Activated CD8-positive, alpha-beta T cell treated with anti-CD3 and anti-CD28 coated beads for 36 hours (primary cell): ENCODE measurements around the gene ZNF808. TPM values are rescaled to one million over a fixed set of nuclear protein-coding genes. Genes with fewer than 3 reads are reported as not detected.
A peak's percentile ranks its signal among the peaks of the same experiment; 100 is the strongest.
"Not testable (repeated sequence)": the region's sequence is repeated elsewhere in the genome, so short reads cannot be mapped to it uniquely, and the experiment has no call there.

Experiments used
- ATAC-seq: fragments of 200-7000 bp; cut with Tn5 transposase; one replicate; pipeline ENCODE4 v1.10.0; 2021; ENCODE audit warnings: mild to moderate bottlenecking, moderate library complexity
- CTCF ChIA-PET: fragments of 350-600 bp; sonication (Branson Sonifier 250); formaldehyde crosslinking; loops from one replicate; lab custom pipeline; 2021; ENCODE audit warnings: antibody characterized with exemption; lab: Charles Lee
- POLR2A ChIA-PET: fragments of 350-600 bp; sonication (Branson Sonifier 250); formaldehyde crosslinking; loops from one replicate; lab custom pipeline; 2021; ENCODE audit warnings: antibody characterized with exemption; lab: Charles Lee
- DNase-seq: peaks from one replicate; pipeline ENCODE4 v3.0.0-alpha.2; 2020
- H3K27ac Mint-ChIP-seq: one replicate; pipeline ENCODE4 v1.8.0; 2021; ENCODE audit warnings: mild to moderate bottlenecking, mixed read lengths
- H3K27me3 Mint-ChIP-seq: one replicate; pipeline ENCODE4 v1.8.0; 2021; ENCODE audit warnings: mixed read lengths
- H3K36me3 Mint-ChIP-seq: one replicate; pipeline ENCODE4 v1.8.0; 2021; ENCODE audit warnings: low read depth, mixed read lengths
- H3K4me1 Mint-ChIP-seq: one replicate; pipeline ENCODE4 v1.8.0; 2021; ENCODE audit warnings: low read depth, mixed read lengths
- H3K4me3 Mint-ChIP-seq: one replicate; pipeline ENCODE4 v1.8.0; 2021; ENCODE audit warnings: mild to moderate bottlenecking, moderate library complexity, mixed read lengths
- H3K9me3 Mint-ChIP-seq: one replicate; pipeline ENCODE4 v1.8.0; 2021; ENCODE audit warnings: mixed read lengths
- intact Hi-C: fragments of 100-400 bp; cut with micrococcal nuclease; formaldehyde crosslinking; loops from one replicate; pipeline ENCODE4 v1.10.0; 2022
- total RNA-seq, 2 experiments: library from RNA; stranded (reverse); gene quantifications; one replicate each; pipeline ENCODE4 v1.2.3, GENCODE V29; 2021
- TF ChIP-seq, protein P1 (sequence below): fragments of 200-600 bp; IDR thresholded peaks from one replicate; pipeline ENCODE4 v1.8.0; 2022; ENCODE audit warnings: antibody characterized with exemption, mild to moderate bottlenecking

Gene ZNF808
- total RNA-seq, 2 experiments from 2014 or later, result 32.4 to 32.5 TPM

DNA sequence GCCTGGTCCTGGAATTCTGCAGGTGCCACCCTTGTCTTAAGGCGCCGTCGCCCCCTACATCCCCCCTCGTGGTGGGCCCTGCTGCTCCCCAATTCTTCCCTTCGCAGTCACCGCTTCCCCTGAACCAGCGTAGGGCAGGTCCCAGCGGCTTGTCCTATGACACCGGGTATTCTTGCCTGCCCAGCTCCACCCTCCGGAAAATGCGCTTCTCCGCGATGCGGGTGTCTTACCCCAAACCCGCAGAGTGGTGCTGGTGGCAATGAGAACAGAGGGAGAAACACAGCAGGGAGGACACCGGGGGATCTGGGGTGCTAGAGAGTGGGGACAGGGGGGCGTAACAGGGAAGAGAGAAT, 9.0 kb downstream of the ZNF808 start:
- peaks cover 30% of the 10 kb centered on the region for H3K4me1 Mint-ChIP-seq
- intact Hi-C loops, result no loop called here
- ATAC-seq (peak; percentile 48), DNase-seq (peak; percentile 68)
- no peaks in the 10 kb centered on the region for H3K27me3 Mint-ChIP-seq
- TF ChIP-seq, protein P1, sequence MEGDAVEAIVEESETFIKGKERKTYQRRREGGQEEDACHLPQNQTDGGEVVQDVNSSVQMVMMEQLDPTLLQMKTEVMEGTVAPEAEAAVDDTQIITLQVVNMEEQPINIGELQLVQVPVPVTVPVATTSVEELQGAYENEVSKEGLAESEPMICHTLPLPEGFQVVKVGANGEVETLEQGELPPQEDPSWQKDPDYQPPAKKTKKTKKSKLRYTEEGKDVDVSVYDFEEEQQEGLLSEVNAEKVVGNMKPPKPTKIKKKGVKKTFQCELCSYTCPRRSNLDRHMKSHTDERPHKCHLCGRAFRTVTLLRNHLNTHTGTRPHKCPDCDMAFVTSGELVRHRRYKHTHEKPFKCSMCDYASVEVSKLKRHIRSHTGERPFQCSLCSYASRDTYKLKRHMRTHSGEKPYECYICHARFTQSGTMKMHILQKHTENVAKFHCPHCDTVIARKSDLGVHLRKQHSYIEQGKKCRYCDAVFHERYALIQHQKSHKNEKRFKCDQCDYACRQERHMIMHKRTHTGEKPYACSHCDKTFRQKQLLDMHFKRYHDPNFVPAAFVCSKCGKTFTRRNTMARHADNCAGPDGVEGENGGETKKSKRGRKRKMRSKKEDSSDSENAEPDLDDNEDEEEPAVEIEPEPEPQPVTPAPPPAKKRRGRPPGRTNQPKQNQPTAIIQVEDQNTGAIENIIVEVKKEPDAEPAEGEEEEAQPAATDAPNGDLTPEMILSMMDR, result no peak
- H3K27ac Mint-ChIP-seq, result peak overlapping the region; percentile 94
- H3K4me3 Mint-ChIP-seq, result peak overlapping the region; percentile 86
- ChIA-PET POLR2A (interaction anchor here (0.6 to 0.8 kb wide), 2 partner anchors 16 to 34 kb away, joined by 3 read pairs; no protein-coding TSS in a partner anchor), CTCF (no interaction called here)
- peaks cover 56% of the 10 kb centered on the region for H3K36me3 Mint-ChIP-seq
- peaks cover 4% of the 10 kb centered on the region for H3K9me3 Mint-ChIP-seq

DNA sequence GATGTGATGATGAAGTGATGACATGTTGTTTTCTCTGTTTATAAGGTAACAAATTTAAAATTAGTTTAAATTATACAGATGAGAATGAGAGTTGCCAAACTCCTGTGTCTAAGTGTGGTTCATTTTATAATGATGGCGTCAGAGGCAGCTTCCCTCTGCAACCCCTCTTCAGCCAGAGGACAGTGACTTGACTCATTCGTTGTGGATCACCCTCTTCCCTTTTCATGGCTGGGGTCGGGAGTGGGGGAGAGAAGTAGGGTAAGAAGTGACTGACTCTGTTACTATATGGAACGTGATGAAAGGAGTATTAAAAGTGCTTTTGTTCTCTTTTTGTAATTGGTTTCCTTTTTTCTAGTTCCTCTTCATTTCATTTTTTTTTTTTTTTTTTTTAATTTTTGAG, 11.3 kb downstream of the ZNF808 start:
- H3K4me3 Mint-ChIP-seq, intact Hi-C loops, H3K27me3 Mint-ChIP-seq, CTCF ChIA-PET, DNase-seq, POLR2A ChIA-PET, ATAC-seq, H3K27ac Mint-ChIP-seq: not testable (repeated sequence)
- Mint-ChIP-seq H3K4me1 (peaks cover 51% of the 10 kb centered on the region), H3K9me3 (peaks cover 15% of the 10 kb centered on the region), H3K36me3 (peaks cover 68% of the 10 kb centered on the region)

- POLR2A ChIA-PET, result interaction anchor here (2.0 kb wide), 1 partner anchor 15 kb away, joined by 5 read pairs; no protein-coding TSS in a partner anchor
- intact Hi-C loops, CTCF ChIA-PET: not testable (repeated sequence)
These were observed 13.7 kb downstream of the ZNF808 start for GRCh38 chr19:52541176-52541575.

GRCh38 chr19:52541608-52542007, 14.1 kb downstream of the ZNF808 start:
- POLR2A ChIA-PET, result interaction anchor here (2.0 kb wide), 1 partner anchor 15 kb away, joined by 5 read pairs; no protein-coding TSS in a partner anchor
- Mint-ChIP-seq H3K9me3 (peaks cover 19% of the 10 kb centered on the region), H3K4me3 (no peak overlapping the region), H3K36me3 (peaks cover 77% of the 10 kb centered on the region), H3K27ac (no peak overlapping the region), H3K4me1 (peaks cover 48% of the 10 kb centered on the region), H3K27me3 (no peaks in the 10 kb centered on the region)
- ATAC-seq (no peak), DNase-seq (no peak)
- CTCF ChIA-PET, result no interaction called here
- intact Hi-C loops, result no loop called here
- TF ChIP-seq, protein P1, result no peak

More at GRCh38 chr19:52541176-52541575, 13.7 kb downstream of the ZNF808 start:
- not testable (repeated sequence) for H3K27ac Mint-ChIP-seq, H3K4me3 Mint-ChIP-seq, DNase-seq, ATAC-seq, H3K27me3 Mint-ChIP-seq
- peaks cover 50% of the 10 kb centered on the region for H3K4me1 Mint-ChIP-seq
- H3K9me3 Mint-ChIP-seq, result peaks cover 19% of the 10 kb centered on the region
- peaks cover 74% of the 10 kb centered on the region for H3K36me3 Mint-ChIP-seq

DNA sequence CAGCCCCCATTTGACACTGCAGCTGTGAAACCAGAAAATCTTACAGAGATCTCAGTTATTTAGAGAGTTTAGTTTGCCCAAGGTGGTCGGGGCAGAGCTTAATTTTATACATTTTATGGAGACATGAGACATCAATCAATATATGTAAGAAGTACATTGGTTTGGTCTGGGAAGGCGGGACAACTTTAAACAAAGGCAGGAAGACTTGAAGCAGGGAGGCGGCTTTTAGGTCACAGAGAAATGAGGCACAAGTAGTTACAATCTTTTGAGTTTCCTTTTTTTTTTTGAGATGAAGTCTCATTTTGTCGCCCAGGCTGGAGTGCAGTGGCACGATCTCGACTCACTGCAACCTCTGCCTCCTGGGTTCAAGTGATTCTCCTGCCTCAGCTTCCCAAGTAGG, 15.1 kb downstream of the ZNF808 start:
- Mint-ChIP-seq H3K9me3 (peaks cover 22% of the 10 kb centered on the region), H3K36me3 (peaks cover 79% of the 10 kb centered on the region), H3K4me1 (peaks cover 40% of the 10 kb centered on the region), H3K4me3 (peak overlapping the region; percentile 8), H3K27ac (peak overlapping the region; percentile 72)
- POLR2A ChIA-PET, result interaction anchor here (0.6 to 1.0 kb wide), 2 partner anchors 19 to 97 kb away, joined by 3 to 4 read pairs; no protein-coding TSS in a partner anchor
- H3K27me3 Mint-ChIP-seq, DNase-seq, CTCF ChIA-PET, intact Hi-C loops: not testable (repeated sequence)
- peak; percentile 10 for ATAC-seq

DNA sequence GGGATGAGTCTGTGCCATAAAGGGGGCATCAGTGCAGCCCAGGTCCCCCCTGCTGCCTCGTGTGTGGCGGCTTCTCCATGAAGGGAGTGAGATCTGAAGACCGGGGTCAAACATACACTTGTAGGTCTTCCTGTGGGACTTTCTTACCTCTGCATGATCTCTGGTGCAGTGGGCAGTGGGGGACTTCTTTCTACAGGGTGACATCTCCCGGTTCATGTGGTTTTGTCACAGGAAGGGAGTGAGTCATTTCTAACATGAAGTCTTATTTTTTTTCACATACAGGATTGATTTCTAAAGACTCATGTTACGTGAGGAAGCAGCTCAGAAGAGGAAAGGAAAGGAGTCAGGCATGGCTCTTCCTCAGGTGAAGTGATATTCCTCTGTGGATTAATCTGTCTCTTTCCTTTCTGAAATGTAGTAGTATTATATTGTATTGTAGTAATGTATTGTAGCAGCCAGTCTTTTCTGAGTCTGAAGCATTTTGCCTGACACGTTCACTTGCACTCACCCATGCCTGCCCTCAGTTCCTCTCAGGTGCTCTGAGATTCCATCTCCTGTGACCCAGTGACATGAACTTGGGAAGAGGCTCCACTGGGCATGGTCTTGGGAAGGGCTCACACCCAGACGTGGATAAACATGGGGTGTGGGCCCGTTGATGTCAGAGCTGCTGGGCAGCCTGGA, 15.7 kb downstream of the ZNF808 start:
- ATAC-seq (peak; percentile 92), DNase-seq (peak; percentile 77)
- intact Hi-C loops, result no loop called here
- H3K27me3 Mint-ChIP-seq, result no peaks in the 10 kb centered on the region
- TF ChIP-seq, protein P1, result no peak
- H3K4me3 Mint-ChIP-seq, result peak overlapping the region; percentile 8
- ChIA-PET CTCF (interaction anchor here (0.6 kb wide), 1 partner anchor 39 kb away, joined by 3 read pairs; no protein-coding TSS in a partner anchor), POLR2A (interaction anchor here (0.6 to 1.0 kb wide), 2 partner anchors 18 to 96 kb away, joined by 3 to 4 read pairs; no protein-coding TSS in a partner anchor)
- peaks cover 37% of the 10 kb centered on the region for H3K4me1 Mint-ChIP-seq
- H3K36me3 Mint-ChIP-seq, result peaks cover 83% of the 10 kb centered on the region
- H3K27ac Mint-ChIP-seq, result peak overlapping the region; percentile 72
- peaks cover 22% of the 10 kb centered on the region for H3K9me3 Mint-ChIP-seq
